Measurements from ENCODE around the gene HELB. TPM values are rescaled to one million over a fixed set of nuclear protein-coding genes. Genes with fewer than 3 reads are reported as not detected.

HELB gene
- 10 to 100 TPM in 1 of 3 donors, 1 to 10 TPM in 2; 4.0 to 11.1 (median 7.2) TPM for total RNA-seq

- Histone ChIP-seq H3K4me3 (peak within 1 kb of the TSS; percentile 60 to 70 (median 66)), H3K27me3 (no peaks in the 10 kb centered on the region), H3K27ac (peak within 1 kb of the TSS; percentile 68 to 75), H3K9me3 (no peaks in the 10 kb centered on the region), H3K36me3 (no peaks in the 10 kb centered on the region), H3K4me1 (no peaks in the 10 kb centered on the region)
- peak; percentile 96 to 98 for DNase-seq (ENCODE audit: low spot score in 2 of 2)
- intact Hi-C loops (cut with DNase I; ENCODE audit: low total_unique reads), result no loop called here
- TF ChIP-seq POLR2A (IDR thresholded peaks at IDR 0.05) (no peak), POLR2AphosphoS5 (IDR thresholded peaks at IDR 0.05) (peak; percentile 69 to 90 (median 72)), CTCF (IDR thresholded peaks at IDR 0.05) (no peak)
These were observed at the start of gene HELB for GRCh38 chr12:66301944-66302826. TSS of gene HELB (plus strand) at chr12:66302493. CDS start at chr12:66302604, 111 bp downstream.

GRCh38 chr12:66252771-66253170 is 49.5 kb upstream of the HELB start:
- no peak for TF ChIP-seq POLR2AphosphoS5 (IDR thresholded peaks at IDR 0.05)
- no peak for TF ChIP-seq POLR2A (IDR thresholded peaks at IDR 0.05)
- no peak for TF ChIP-seq CTCF (IDR thresholded peaks at IDR 0.05)
- H3K27me3 ChIP-seq, result no peaks in the 10 kb centered on the region
- no peak for DNase-seq (ENCODE audit: low spot score in 2 of 2)
- H3K9me3 ChIP-seq, result no peaks in the 10 kb centered on the region
- intact Hi-C loops (cut with DNase I; ENCODE audit: low total_unique reads), result no loop called here
- no peak overlapping the region for H3K4me3 ChIP-seq
- no peaks in the 10 kb centered on the region for H3K36me3 ChIP-seq
- H3K27ac ChIP-seq, result no peak overlapping the region
- H3K4me1 ChIP-seq, result no peaks in the 10 kb centered on the region

GRCh38 chr12:66255737-66256136 is 46.6 kb upstream of the HELB start:
- Histone ChIP-seq H3K4me1 (no peaks in the 10 kb centered on the region), H3K27ac (no peak overlapping the region), H3K9me3 (no peaks in the 10 kb centered on the region), H3K4me3 (no peak overlapping the region), H3K27me3 (no peaks in the 10 kb centered on the region), H3K36me3 (no peaks in the 10 kb centered on the region)
- TF ChIP-seq POLR2AphosphoS5 (IDR thresholded peaks at IDR 0.05) (no peak), CTCF (IDR thresholded peaks at IDR 0.05) (no peak), POLR2A (IDR thresholded peaks at IDR 0.05) (no peak)
- intact Hi-C loops (cut with DNase I; ENCODE audit: low total_unique reads), result loop anchor here (2.0 kb wide), 1 partner anchor 43 kb away; no protein-coding TSS in a partner anchor
- no peak for DNase-seq (ENCODE audit: low spot score in 2 of 2)

GRCh38 chr12:66258011-66258410 is 44.3 kb upstream of the HELB start:
- Histone ChIP-seq H3K9me3 (no peaks in the 10 kb centered on the region), H3K36me3 (no peaks in the 10 kb centered on the region), H3K4me3 (no peak overlapping the region), H3K27ac (no peak overlapping the region), H3K27me3 (no peaks in the 10 kb centered on the region), H3K4me1 (no peaks in the 10 kb centered on the region)
- no peak for TF ChIP-seq POLR2AphosphoS5 (IDR thresholded peaks at IDR 0.05)
- TF ChIP-seq CTCF (IDR thresholded peaks at IDR 0.05), result no peak
- intact Hi-C loops (cut with DNase I; ENCODE audit: low total_unique reads), result no loop called here
- DNase-seq (ENCODE audit: low spot score in 2 of 2), result no peak

GRCh38 chr12:66262737-66263136 is 39.6 kb upstream of the HELB start:
- no peak overlapping the region for H3K27ac ChIP-seq
- TF ChIP-seq POLR2AphosphoS5 (IDR thresholded peaks at IDR 0.05) (no peak), CTCF (IDR thresholded peaks at IDR 0.05) (no peak)
- no peak for DNase-seq (ENCODE audit: low spot score in 2 of 2)
- H3K9me3 ChIP-seq, result no peaks in the 10 kb centered on the region
- no peaks in the 10 kb centered on the region for H3K4me1 ChIP-seq
- no peak overlapping the region for H3K4me3 ChIP-seq
- intact Hi-C loops (cut with DNase I; ENCODE audit: low total_unique reads), result no loop called here
- no peaks in the 10 kb centered on the region for H3K36me3 ChIP-seq
- no peaks in the 10 kb centered on the region for H3K27me3 ChIP-seq
